Measurements from ENCODE around the gene IL20RA. TPM values are rescaled to one million over a fixed set of nuclear protein-coding genes. Genes with fewer than 3 reads are reported as not detected.

Gene IL20RA
- total and polyA plus RNA-seq, 2 of the 8 experiments (the other 6 are each of a cell fraction or from before 2014, with no cell fraction given): 1.3 to 1.7 TPM

DNA sequence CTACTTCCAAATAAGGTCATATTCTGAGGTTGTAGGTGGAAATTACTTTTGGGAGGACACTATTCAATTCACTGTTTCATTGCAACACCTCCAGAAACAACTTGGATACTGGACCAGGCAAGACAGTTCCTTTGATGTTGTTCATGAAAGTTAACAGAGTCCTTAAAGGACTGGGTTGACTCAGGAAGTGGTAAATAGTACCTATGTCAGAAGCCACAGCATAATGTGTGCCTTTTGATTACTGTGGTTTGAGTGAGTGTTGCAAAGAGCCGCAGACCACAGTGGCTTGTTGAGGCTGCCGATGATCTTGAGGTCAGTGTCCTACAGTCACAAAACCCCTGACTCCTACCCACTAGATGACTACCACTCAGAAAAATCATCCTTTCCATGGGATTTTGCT lies 10.9 kb downstream of the IL20RA start (continued):
- no peak for TF ChIP-seq KDM5A (IDR thresholded peaks at IDR 0.05; ENCODE audit: low read length)
- no peak for TF ChIP-seq TAF7 (optimal IDR thresholded peaks at IDR 0.05; ENCODE audit: borderline replicate concordance, low read depth, low read length)
- TF ChIP-seq KDM1A (IDR thresholded peaks at IDR 0.05; ENCODE audit: borderline replicate concordance, low read length): no peak
- no peak for TF ChIP-seq RNF2 (IDR thresholded peaks at IDR 0.05; ENCODE audit: borderline replicate concordance, low read depth, low read length, missing control alignments, poor library complexity, severe bottlenecking)
- no peak for TF ChIP-seq SAP30 (IDR thresholded peaks at IDR 0.05; ENCODE audit: insufficient read depth, insufficient replicate concordance, low read length)
- TF ChIP-seq MAX (IDR thresholded peaks at IDR 0.05): no peak
- no peak for TF ChIP-seq SRF (IDR thresholded peaks at IDR 0.05; ENCODE audit: low read depth, low read length)
- no peak for TF ChIP-seq ATF2 (IDR thresholded peaks at IDR 0.05; ENCODE audit: low read length)
- no peak for TF ChIP-seq RXRA (IDR thresholded peaks at IDR 0.05; ENCODE audit: insufficient read depth, low read depth, low read length)
